ENCODE results near the gene USP17L17. TPM values are rescaled to one million over a fixed set of nuclear protein-coding genes. Genes with fewer than 3 reads are reported as not detected.

Gene USP17L17, protein sequence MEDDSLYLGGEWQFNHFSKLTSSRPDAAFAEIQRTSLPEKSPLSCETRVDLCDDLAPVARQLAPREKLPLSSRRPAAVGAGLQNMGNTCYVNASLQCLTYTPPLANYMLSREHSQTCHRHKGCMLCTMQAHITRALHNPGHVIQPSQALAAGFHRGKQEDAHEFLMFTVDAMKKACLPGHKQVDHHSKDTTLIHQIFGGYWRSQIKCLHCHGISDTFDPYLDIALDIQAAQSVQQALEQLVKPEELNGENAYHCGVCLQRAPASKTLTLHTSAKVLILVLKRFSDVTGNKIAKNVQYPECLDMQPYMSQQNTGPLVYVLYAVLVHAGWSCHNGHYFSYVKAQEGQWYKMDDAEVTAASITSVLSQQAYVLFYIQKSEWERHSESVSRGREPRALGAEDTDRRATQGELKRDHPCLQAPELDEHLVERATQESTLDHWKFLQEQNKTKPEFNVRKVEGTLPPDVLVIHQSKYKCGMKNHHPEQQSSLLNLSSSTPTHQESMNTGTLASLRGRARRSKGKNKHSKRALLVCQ
- total RNA-seq: not detected

DNA sequence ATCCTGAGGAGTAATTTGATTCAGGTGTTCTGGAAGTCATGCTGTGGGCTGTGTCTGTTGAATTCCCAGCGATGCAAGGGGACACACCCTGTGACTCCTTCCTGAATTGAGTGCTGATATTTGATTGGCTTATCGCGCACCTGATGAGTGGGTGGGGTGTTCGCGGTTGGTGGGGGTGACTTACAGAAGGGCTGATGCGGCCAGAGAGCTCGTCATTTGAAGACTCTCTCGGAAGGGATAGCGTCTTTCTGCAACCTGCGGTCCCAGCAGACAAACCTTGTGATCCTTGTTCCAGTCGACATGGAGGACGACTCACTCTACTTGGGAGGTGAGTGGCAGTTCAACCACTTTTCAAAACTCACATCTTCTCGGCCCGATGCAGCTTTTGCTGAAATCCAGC, at the start of gene USP17L17:
TSS of gene USP17L17 (plus strand) at position 301 of the 400 bp plus-strand sequence. CDS start at position 301, 0 bp downstream.

DNA sequence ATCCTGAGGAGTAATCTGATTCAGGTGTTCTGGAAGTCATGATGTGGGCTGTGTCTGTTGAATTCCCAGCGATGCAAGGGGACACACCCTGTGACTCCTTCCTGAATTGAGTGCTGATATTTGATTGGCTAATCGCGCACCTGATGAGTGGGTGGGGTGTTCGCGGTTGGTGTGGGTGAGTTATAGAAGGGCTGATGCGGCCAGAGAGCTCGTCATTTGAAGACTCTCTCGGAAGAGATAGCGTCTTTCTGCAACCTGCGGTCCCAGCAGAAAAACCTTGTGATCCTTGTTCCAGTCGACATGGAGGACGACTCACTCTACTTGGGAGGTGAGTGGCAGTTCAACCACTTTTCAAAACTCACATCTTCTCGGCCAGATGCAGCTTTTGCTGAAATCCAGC, 33.3 kb upstream of the USP17L17 start, which contains the start of gene USP17L10:
TSS of gene USP17L10 (plus strand) at position 301 of the 400 bp plus-strand sequence. CDS start at position 301, 0 bp downstream.

DNA sequence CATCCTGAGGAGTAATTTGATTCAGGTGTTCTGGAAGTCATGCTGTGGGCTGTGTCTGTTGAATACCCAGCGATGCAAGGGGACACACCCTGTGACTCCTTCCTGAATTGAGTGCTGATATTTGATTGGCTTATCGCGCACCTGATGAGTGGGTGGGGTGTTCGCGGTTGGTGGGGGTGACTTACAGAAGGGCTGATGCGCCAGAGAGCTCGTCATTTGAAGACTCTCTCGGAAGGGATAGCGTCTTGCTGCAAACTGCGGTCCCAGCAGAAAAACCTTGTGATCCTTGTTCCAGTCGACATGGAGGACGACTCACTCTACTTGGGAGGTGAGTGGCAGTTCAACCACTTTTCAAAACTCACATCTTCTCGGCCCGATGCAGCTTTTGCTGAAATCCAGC, 28.6 kb upstream of the USP17L17 start, which contains the start of gene USP17L11:
TSS of gene USP17L11 (plus strand) at position 301 of the 400 bp plus-strand sequence. CDS start at position 301, 0 bp downstream.

DNA sequence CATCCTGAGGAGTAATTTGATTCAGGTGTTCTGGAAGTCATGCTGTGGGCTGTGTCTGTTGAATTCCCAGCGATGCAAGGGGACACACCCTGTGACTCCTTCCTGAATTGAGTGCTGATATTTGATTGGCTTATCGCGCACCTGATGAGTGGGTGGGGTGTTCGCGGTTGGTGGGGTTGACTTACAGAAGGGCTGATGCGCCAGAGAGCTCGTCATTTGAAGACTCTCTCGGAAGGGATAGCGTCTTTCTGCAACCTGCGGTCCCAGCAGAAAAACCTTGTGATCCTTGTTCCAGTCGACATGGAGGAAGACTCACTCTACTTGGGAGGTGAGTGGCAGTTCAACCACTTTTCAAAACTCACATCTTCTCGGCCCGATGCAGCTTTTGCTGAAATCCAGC, 23.8 kb upstream of the USP17L17 start, which contains the start of gene USP17L12:
TSS of gene USP17L12 (plus strand) at position 301 of the 400 bp plus-strand sequence. CDS start at position 301, 0 bp downstream.

DNA sequence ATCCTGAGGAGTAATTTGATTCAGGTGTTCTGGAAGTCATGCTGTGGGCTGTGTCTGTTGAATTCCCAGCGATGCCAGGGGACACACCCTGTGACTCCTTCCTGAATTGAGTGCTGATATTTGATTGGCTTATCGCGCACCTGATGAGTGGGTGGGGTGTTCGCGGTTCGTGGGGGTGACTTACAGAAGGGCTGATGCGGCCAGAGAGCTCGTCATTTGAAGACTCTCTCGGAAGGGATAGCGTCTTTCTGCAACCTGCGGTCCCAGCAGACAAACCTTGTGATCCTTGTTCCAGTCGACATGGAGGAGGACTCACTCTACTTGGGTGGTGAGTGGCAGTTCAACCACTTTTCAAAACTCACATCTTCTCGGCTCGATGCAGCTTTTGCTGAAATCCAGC, 19.1 kb upstream of the USP17L17 start, which contains the start of gene USP17L13:
TSS of gene USP17L13 (plus strand) at position 301 of the 400 bp plus-strand sequence. CDS start at position 301, 0 bp downstream.

DNA sequence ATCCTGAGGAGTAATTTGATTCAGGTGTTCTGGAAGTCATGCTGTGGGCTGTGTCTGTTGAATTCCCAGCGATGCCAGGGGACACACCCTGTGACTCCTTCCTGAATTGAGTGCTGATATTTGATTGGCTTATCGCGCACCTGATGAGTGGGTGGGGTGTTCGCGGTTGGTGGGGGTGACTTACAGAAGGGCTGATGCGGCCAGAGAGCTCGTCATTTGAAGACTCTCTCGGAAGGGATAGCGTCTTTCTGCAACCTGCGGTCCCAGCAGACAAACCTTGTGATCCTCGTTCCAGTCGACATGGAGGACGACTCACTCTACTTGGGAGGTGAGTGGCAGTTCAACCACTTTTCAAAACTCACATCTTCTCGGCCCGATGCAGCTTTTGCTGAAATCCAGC, 9.6 kb upstream of the USP17L17 start, which contains the start of gene USP17L15:
TSS of gene USP17L15 (plus strand) at position 301 of the 400 bp plus-strand sequence. CDS start at position 301, 0 bp downstream.

DNA sequence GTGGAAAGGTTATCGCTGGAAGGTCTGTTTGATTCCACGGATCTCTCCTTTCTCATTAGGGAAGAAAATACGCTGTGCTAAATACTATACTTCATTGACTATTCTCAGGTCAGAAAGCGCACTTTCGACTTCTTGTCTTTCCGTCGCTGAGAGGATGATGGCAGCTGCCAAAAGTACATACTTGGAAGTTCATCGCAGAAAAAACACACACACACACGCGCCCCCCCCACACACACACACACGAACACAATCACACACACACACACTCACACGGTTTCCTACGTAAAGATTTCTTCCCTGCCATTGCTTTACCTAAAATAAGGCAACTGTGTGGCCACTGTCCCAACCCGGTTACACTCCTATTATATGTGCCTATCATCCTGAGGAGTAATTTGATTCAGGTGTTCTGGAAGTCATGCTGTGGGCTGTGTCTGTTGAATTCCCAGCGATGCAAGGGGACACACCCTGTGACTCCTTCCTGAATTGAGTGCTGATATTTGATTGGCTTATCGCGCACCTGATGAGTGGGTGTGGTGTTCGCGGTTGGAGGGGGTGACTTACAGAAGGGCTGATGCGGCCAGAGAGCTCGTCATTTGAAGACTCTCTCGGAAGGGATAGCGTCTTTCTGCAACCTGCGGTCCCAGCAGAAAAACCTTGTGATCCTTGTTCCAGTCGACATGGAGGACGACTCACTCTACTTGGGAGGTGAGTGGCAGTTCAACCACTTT, 4.4 kb downstream of the USP17L17 start, which contains the start of gene USP17L18:
TSS of gene USP17L18 (plus strand) at position 678 of the 728 bp plus-strand sequence. CDS start at position 678, 0 bp downstream.

DNA sequence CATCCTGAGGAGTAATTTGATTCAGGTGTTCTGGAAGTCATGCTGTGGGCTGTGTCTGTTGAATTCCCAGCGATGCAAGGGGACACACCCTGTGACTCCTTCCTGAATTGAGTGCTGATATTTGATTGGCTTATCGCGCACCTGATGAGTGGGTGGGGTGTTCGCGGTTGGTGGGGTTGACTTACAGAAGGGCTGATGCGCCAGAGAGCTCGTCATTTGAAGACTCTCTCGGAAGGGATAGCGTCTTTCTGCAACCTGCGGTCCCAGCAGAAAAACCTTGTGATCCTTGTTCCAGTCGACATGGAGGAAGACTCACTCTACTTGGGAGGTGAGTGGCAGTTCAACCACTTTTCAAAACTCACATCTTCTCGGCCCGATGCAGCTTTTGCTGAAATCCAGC, 9.4 kb downstream of the USP17L17 start, which contains the start of gene USP17L19:
TSS of gene USP17L19 (plus strand) at position 301 of the 400 bp plus-strand sequence. CDS start at position 301, 0 bp downstream.

DNA sequence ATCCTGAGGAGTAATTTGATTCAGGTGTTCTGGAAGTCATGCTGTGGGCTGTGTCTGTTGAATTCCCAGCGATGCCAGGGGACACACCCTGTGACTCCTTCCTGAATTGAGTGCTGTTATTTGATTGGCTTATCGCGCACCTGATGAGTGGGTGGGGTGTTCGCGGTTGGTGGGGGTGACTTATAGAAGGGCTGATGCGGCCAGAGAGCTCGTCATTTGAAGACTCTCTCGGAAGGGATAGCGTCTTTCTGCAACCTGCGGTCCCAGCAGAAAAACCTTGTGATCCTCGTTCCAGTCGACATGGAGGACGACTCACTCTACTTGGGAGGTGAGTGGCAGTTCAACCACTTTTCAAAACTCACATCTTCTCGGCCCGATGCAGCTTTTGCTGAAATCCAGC, 14.1 kb downstream of the USP17L17 start, which contains the start of gene USP17L20:
TSS of gene USP17L20 (plus strand) at position 301 of the 400 bp plus-strand sequence. CDS start at position 301, 0 bp downstream.

DNA sequence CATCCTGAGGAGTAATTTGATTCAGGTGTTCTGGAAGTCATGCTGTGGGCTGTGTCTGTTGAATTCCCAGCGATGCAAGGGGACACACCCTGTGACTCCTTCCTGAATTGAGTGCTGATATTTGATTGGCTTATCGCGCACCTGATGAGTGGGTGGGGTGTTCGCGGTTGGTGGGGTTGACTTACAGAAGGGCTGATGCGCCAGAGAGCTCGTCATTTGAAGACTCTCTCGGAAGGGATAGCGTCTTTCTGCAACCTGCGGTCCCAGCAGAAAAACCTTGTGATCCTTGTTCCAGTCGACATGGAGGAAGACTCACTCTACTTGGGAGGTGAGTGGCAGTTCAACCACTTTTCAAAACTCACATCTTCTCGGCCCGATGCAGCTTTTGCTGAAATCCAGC, 18.9 kb downstream of the USP17L17 start, which contains the start of gene USP17L21:
TSS of gene USP17L21 (plus strand) at position 301 of the 400 bp plus-strand sequence. CDS start at position 301, 0 bp downstream.

DNA sequence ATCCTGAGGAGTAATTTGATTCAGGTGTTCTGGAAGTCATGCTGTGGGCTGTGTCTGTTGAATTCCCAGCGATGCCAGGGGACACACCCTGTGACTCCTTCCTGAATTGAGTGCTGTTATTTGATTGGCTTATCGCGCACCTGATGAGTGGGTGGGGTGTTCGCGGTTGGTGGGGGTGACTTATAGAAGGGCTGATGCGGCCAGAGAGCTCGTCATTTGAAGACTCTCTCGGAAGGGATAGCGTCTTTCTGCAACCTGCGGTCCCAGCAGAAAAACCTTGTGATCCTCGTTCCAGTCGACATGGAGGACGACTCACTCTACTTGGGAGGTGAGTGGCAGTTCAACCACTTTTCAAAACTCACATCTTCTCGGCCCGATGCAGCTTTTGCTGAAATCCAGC, 23.6 kb downstream of the USP17L17 start, which contains the start of gene USP17L22:
TSS of gene USP17L22 (plus strand) at position 301 of the 400 bp plus-strand sequence. CDS start at position 301, 0 bp downstream.

Other genes with a start within 250 kb of the USP17L17 start
- gene FAM90A26, start 73.5 kb upstream of the USP17L17 start, total RNA-seq: not detected
- not detected for gene USP17L10, start 33.2 kb upstream of the USP17L17 start, total RNA-seq
- not detected for gene USP17L11, start 28.5 kb upstream of the USP17L17 start, total RNA-seq
- not detected for gene USP17L12, start 23.7 kb upstream of the USP17L17 start, total RNA-seq
- not detected for gene USP17L13, start 19.0 kb upstream of the USP17L17 start, total RNA-seq
- not detected for gene USP17L15, start 9.5 kb upstream of the USP17L17 start, total RNA-seq
- gene USP17L18, start 4.8 kb downstream of the USP17L17 start, total RNA-seq: not detected
- gene USP17L19, start 9.5 kb downstream of the USP17L17 start, total RNA-seq: not detected
- not detected for gene USP17L20, start 14.2 kb downstream of the USP17L17 start, total RNA-seq
- gene USP17L21, start 19.0 kb downstream of the USP17L17 start, total RNA-seq: not detected
- not detected for gene USP17L22, start 23.7 kb downstream of the USP17L17 start, total RNA-seq
- gene USP17L24, start 81.3 kb downstream of the USP17L17 start, total RNA-seq: not detected
- gene USP17L25, start 86.0 kb downstream of the USP17L17 start, total RNA-seq: not detected
- gene USP17L26, start 90.8 kb downstream of the USP17L17 start, total RNA-seq: not detected
- gene USP17L5, start 95.5 kb downstream of the USP17L17 start, total RNA-seq: not detected
- not detected for gene USP17L27, start 100.3 kb downstream of the USP17L17 start, total RNA-seq
- not detected for gene USP17L28, start 105.0 kb downstream of the USP17L17 start, total RNA-seq
- not detected for gene USP17L29, start 109.8 kb downstream of the USP17L17 start, total RNA-seq
- gene USP17L30, start 119.2 kb downstream of the USP17L17 start, total RNA-seq: not detected
- gene DEFB131A, start 200.5 kb downstream of the USP17L17 start, total RNA-seq: not detected

Measured in parietal lobe (tissue), 1 donor.